Occipital lobe (tissue), 2 donors: ENCODE results near the gene TPPP. TPM values are rescaled to one million over a fixed set of nuclear protein-coding genes. Genes with fewer than 3 reads are reported as not detected.

Experiments used
- DNase-seq: peaks from one replicate; lab custom pipeline; 2025; lab: John Stamatoyannopoulos, UW
- total RNA-seq: library from RNA; depleted of rRNA; stranded (reverse); fragments of >200 nt; gene quantifications from one replicate; pipeline ENCODE4 v1.2.3, GENCODE V29; 2014

TPPP gene
- total RNA-seq, 1 donor from 2014 or later, result 16.2 TPM

DNA sequence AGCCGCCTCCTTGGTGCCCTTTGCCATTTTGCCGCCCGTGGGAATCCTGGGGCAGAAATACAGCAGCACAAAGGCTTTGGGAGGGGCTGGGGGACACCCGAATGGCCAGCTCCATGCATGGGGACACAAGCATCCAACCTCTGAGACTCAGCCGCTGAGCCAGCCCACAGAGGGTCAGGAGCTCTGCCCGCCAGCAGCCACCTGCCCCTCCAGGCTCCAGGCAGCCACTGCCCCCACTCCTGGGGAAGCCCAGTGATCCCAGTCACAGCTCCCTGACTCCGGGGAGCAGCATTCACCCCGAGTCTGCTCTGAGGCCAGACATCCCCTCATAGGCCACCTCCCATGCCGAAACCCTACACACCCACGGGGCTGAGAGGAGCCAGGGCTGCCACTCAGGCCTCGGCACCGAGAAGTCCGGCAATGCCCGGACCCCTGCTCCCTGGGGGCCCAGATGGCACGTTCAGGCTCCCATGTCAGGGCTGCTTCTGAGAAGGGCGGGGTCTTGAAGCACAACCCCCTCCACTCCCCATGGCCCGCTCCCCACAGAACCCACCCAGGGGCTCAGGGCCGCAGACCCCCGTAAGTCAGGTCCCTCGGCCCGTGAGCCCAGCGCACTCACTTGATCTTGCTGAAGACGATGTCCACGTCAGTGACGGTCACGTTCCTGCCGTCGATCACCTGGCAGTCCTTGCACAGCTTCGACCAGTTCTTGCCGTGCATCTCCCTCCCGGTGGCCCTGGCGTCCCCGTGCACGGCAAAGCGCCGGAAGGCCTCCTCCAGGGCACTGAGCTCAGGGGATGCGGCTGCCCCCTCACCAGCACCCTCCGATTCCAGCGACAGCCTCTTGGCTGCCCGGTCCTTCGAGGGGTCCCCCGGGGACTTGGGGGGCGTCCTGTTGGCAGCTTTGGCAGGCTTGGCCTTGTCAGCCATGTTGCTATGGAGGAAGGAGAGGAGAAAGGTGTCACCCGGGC is 15.7 kb downstream of the TPPP start:
- DNase-seq, result no peak

DNA sequence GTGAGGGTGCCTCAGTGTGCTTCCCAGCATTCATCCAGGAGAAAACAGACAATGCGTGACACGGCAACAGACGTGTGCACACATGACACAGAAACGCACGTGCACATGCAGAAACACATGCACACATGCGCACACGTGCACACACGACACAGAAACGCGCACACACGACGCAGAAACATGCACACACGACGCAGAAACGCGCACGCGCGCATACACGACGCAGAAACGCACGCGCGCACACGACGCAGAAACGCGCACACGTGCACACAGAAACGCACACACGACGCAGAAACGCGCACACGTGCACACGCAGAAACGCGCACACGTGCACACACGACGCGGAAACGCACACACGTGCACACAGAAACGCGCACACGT is 16.5 kb downstream of the TPPP start:
- DNase-seq, result no peak

DNA sequence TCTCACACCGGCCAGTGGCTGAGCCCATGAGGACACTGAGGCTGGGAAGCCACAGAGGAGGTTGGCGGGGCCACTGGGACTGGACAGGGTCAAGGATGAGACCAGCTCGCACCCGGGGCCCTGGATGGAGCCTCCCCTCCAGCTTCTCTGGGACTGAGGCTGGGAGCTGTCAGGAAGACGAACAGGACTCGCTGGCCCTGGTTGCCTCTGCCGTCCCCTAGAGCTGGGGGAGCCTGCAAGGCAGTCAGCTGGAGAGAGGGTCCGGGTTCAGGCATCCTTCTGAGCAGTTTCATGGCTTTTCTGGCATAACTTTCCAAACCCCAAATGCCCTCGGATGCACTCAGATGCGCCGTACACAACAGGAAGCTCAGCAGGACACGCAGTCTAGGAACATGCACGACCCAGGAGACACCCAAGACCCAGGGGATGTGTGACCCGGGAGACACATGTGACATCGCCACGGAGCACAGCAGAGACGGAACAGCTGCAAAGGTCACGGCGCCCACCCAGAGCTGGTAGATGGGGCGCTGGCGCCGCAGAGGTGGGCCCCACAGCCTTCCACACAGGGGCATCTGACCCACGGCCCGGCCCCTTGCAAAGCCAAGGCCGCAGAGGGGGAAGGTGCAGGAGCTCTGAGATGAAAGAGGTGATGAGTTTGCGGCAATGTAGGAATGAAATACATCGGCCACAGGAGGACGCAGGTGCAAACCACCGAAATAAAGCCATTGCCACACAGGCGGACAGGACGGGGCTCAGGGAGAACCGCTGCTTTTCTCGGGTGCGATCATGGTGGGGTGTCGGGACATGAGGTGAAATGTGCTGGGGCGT is 17.1 kb downstream of the TPPP start:
- no peak for DNase-seq

DNA sequence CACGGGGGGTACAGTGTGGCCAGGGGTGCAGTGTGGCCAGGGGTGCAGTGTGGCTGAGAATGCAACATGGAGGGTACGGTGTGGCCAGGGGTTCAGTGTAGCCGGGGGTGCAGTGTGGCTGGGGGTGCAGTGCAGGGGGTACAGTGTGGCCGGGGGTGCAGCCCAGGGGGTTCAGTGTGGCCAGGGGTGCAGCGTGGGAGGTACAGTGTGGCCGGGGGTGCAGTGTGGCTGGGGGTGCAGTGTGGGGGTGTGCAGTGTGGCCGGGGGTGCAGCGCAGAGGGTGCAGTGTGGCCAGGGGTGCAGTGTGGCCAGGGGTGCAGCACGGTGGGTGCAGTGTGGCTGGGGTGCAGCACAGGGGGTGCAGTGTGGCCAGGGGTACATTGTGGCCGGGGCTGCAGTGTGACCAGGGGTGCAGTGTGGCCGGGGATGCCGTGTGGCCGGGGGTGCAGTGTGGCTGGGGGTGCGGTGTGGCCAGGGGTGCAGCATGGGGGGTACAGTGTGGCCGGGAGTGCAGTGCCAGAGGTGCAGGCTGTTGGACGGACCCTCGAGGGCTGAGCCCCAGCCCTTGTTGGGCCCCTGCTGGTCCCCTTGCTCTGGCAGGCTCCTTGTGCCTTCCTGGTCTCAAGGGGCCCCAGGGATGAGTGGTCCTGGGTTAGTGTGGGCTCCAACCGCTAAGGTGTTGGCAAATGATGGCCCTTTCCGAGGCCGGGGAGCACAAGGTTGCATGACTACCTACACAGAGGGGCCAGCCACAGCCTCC is 17.9 kb downstream of the TPPP start:
- no peak for DNase-seq

DNA sequence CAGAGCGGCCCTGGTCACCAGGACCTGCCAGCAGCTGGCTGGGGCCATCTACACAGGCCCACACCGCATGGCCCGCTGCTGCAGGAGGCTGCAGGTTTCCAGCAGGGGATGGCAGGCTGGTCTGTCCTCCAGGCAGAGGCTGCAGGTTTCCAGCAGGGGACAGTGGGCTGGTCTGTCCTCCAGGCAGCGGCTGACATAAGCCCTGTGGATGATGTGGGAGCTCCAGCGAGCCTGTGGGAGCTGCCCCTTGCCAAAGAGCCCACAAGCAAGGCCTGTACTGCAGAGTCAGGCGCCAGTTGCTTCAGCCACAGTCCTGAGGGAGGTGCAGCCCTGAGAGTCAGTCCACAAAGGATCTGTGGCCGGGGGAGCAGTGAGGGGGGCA is 18.5 kb downstream of the TPPP start:
- DNase-seq, result no peak

DNA sequence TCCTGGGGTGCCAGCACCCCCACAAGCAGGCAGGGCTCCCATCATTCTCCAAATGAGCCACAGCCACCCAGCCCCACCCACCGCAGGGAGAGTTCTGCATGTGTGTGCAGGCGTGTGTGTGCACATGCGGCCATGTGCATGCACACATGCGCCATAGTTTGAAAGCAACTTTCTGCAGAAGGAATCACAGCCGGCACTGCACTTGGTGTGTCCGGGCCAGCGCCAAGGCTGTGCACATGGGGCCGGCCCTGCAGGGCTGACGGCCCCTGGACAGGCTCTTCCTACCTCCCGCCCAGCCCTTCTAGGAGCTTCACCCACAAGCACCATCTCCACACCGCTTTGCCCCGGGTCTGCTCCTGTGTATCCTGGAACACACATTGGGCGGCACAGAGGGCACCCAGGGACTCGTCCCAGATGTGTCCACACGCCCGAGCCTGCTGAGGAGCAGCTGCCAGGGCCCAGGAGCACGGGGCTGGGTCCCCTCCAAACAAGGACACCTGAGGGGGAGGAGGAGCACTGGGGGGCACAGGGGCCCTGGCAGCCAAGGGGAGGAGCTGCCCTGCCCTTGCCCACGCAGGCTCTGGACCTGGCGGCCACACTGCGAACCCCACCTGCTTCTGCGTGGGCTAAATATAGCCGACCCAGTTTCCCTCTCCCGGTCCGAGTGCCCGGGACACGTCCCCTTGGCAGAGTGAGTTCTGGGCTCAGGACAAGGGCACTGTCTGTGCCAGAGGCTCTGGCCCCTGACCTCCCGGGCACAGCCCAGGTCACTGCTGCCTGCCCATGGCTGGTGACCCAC is 19.1 kb downstream of the TPPP start:
- no peak for DNase-seq

DNA sequence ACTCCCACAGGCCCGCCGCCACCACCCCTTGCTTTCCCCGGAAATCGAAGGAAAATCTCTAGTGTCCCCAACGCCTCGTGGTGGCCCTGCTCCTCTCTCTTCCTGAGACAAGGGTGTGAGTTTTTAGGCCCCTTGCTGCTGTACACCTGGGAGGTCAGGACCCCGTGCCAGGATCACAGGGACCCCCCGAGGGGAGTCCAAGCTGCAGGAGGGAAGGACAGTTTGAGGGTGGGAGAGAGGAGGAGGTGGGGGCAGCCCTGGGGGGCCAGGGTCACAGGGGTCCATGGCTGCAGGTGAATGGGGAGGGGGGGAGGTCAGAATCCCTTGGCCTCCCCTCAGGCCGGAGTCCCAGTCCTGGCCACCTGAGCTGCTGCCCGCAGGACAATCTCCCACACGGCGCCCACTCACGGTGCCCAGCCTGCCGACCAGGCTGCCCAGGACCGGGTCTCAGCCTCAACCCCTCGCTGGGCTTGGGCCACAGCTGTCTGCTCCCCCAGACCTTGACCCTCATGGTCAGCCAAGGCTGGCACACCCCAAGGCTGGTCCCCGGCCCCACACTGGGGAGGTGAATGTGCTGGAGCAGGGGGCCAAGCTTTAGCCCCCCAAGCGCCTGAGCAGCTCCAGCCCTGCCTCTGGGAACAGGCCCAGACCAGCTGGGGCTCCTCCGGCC is 19.9 kb downstream of the TPPP start:
- DNase-seq, result no peak

DNA sequence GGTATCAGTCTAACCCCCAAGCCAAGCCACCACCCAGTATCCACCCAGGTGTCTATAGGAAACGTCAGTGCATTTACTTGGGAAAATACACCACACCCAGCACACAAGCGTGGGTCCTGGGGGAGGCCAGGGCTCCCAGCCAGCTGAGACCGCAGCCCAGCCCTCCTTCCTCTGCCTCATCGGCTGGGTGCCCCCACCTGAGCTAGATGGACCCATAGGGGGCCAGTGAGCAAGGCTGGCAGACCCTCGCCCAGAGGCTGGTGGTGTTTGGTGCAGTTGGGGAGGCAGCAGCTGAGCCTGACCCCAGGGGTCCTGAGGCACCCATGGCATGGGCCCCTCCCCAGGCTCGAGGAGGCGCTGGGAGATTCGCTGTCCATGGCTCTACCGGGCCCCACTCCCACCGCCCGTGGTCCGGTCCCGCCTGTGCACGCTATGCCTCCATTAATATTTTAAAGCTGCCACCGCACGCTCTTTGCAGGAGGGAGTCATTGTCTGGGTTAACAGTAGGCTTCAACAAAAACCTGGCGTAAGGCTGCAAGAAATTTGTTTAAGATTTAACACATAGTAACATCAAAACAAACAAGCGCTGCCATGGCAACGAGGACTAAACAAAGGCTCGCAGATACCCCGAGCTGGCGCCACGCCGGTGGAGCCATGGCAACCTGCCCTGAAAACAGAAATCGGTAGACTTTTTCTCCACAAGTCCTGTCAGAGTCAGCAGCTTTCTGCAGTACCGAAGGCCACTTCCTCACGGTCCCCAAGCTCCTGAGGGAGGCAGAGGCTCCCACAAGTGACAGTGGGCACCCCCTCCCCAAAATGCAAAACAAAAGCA is 20.6 kb downstream of the TPPP start:
- DNase-seq, result peak; percentile 32

DNA sequence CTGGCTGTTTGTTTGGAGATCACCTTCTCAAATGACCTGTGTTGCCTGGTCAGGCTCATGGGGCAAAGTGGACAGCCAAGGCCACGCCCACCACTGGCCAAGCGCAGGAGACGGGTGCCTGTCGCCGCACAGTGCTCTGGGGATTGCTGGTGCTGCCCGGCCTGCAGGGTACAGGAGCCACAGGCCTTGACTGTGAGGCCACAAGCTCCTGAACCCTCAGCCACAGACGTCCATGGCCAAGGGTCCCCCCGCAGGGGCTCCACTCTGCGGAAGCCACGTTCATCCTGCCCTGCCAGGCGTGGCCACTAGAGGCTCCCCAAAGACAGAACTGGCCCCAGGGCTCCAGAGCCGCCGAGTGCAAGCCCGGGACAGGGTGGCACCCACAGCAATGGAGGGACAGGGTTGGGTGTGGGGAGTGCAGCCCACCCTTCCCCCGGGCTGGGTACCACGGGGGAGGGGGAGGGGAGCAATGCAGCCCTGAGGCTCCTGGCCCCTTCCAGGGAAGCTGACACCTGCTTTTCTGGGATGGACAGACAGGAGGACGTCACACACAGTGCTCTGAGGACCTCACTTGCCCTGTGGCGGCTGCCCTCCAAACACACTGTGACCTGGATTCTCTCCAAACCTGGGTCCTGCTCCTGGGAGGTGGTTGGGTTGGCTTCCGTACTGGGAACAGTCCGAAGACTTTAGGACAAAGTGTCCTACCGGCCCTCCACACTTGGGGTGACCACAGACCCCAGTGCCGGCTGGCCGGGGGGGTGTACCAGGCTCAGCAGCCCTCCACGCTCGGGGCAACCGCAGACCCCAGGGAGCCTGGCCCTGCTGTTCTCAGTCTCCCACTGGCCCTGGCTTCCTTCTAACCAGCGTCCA is 21.5 kb downstream of the TPPP start:
- DNase-seq, result peak; percentile 68

DNA sequence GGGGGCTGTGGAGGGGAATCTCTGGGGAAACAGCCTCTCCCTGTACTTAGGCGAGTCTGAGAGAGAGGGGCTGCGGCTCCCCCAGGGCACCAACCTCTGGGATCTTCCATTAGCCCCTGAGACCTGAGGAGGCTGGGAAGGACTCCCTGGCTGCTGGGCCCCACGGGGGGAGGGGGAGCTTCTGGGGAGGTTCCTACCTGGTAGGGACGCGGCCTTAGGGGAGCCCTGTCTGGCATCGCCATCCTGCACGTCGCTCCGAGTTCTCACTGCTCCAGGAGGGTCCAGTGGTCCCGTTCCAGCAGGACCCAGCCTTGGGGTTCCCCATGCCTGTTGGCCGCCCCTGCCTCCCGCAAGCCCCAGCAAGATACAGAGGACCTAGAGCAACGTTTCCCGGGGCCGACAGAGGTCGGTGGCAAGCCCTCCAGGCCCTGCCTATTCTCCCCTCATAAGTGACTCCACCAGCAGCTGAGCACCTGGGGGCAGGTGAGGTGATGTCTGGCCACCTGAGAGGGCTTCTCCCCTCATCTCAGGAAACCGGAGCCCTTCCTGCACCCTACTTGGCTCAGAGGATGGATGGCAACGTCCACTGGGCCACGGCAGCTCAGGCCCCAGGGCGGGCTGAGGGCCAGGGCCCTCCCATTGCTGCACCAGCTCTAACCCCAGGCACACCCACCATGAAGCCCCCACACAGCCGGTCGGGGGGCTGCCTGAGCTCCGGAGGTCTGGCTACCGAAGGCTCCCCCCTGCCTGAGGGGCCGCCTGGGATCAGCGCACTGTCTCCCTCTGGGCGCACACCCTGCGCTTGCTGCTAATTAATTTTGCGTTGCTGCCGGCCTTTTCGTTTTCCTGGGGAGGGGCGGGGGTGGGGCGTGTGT is 22.5 kb downstream of the TPPP start:
- DNase-seq, result no peak

DNA sequence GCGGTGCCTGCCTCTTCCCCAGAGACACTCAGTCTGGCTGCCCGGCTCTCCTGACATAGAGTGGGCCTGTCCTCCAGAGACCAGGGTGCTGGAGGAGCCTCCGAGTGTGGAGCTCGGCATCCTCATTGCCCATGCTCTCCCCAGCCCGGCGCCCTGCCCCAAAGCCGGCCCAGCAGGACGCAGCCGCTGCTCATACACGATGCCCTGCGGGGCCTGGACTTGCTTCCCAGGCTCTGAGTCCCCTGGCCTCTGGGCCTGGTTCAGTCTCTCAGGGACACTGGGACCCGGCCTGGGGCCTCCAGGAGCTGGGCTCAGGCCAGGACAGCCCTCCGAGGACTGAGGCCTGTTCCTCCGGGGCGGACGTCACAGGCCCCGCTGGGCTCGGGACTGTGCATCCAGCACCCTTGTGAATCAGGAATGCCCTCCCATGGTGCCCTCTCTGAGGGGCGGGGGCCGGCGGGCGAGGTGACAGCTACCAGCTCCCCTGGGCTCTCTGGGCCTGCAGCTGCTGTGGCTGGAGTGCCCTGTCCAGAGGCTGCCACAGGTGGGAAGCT is 23.2 kb downstream of the TPPP start:
- no peak for DNase-seq

DNA sequence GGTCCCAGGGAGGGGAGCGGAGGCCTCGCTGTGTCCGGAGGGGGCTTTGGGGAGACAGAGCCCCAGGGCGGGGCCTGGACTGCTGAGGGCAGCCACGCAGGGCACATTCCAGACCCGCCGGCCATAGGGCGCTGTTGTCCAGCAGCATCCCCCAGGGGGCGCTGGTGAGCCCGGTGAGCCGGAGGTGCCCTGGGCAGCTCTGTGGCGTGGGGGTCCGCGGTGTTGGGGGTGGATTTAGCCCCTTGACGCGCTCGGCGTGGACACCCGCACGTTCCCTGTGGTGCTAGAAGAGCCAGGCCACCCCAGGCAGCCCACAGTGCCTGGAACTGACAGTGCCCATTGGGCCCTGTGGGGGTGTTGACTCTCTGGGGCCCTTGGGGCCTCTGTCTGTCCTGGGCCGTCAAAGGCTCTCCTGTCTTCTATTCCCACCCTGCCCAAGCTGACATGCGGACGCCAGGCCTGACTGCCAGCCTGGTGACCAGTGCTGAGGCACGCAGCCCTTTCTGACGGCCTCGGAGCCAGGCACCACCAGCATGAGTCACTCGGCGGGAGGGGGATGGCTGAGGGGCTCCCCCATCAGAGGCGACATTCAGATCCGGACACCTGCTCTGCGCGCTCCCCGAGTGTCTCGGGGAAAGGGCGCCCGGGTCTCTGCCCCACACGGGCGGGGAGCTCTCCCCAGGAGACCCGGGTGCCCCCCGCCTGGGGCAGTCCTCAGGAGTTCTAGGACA is 23.9 kb downstream of the TPPP start:
- peak; percentile 89 for DNase-seq

DNA sequence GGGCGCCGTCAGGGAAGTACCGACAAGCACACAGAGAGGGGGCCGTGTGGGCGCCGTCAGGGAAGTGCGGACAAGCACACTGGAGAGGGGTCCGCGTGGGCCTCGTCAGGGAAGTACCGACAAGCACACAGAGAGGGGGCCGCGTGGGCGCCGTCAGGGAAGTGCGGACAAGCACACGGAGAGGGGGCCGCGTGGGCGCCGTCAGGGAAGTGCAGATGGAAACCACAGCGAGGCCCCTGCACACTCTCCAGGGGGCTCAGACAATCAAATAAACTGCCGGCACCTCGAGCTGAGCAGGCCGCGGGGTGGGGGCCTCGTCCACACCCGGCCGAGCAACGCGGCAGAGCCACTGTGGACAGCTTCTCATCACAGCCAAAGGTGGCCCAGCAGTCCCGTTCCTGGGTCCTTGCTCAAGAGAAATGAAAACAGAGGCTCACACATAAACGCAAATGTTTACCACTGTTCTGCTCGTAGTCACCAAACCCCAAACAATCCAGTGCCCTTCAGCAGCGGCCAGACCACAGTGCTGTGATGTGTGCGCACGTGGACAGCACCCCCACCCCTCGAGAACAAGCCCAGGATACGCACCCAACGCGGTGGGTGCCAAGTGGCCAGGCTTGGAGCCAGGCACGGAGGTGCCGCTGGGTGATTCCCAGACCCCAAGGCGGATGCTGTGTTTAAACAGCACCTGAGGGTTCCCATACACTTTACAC is 24.7 kb downstream of the TPPP start:
- peak; percentile 36 for DNase-seq

DNA sequence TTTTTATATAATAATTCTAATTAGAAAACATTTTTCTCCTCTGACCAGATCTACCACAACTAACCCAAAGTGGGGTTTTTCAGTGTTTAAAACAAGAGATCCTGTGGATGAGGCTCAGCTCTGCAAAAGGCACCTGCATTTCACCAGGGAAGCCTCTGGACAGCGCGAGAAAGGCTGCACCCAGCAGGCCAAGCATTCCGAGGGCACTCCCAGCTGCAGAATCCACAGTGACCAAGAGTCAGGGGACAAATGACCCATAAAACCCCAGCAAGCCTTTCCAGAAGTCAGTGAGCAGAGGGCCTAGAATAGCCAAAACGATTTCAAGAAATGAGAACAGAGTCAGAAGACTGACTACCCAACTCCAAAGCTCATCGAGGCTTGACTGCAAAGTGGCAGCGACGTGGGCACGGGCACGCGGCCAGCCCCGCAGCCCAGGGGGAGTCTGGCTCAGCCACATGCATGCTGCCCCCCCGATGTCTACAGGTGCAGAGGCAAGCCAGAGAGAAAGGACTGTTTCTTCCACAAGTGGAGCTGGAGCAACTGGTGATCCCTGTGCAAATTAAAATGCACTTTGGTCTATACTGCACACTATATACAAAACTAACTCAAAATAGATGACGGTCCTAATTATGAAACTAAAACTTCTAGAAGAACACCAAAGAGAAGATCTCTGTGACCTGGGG is 26.2 kb downstream of the TPPP start:
- DNase-seq, result no peak
